Activated gamma-delta T cell (primary cell): ENCODE results near the gene TBC1D16.

Source experiments
- DNase-seq: peaks from one replicate; lab custom pipeline; 2025; lab: John Stamatoyannopoulos, UW

TBC1D16 gene

GRCh38 chr17:79989106-79989835, 46.4 kb downstream of the TBC1D16 start:
- DNase-seq: no peak

GRCh38 chr17:79988185-79988971, 47.3 kb downstream of the TBC1D16 start:
- DNase-seq: no peak

- no peak for DNase-seq
Measured at GRCh38 chr17:79987935-79988184, 47.8 kb downstream of the TBC1D16 start.

DNA sequence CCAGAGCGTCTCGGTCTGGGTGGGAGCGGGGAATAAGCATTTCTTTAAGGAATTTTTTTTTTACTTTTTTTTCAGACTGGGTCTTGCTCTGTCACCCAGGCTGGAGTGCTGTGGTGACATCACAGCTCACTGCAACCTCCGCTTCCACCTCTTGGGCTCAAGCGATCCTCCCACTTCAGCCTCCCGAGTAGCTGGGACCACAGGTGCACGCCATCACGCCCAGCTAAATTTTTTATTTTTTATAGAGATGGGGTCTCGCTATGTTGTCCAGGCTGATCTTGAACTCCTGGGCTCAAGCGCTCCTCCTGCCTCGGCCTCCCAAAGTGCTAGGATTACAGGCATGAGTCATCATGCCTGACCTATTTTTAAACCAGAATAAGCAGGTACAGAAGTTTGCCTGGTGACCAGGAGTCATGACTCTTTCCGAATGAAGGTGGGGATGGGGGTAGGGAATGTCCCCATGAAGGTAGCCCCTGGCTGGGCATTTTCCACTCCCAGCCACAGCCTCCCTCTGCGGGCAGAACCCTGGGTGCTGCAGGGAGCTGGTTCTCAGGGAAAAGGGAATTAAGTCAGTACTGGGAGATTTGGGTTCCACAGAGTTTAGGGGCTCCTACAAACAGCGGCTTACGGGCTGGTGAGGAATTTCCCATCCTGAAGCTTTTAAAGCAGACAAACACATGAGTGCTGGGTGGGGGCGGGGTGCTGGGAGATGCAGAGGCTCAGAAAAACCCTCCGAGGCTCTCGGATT, 48.3 kb downstream of the TBC1D16 start:
- DNase-seq: no peak

- DNase-seq: no peak
Measured at GRCh38 chr17:79986411-79987186, 49.1 kb downstream of the TBC1D16 start.

DNA sequence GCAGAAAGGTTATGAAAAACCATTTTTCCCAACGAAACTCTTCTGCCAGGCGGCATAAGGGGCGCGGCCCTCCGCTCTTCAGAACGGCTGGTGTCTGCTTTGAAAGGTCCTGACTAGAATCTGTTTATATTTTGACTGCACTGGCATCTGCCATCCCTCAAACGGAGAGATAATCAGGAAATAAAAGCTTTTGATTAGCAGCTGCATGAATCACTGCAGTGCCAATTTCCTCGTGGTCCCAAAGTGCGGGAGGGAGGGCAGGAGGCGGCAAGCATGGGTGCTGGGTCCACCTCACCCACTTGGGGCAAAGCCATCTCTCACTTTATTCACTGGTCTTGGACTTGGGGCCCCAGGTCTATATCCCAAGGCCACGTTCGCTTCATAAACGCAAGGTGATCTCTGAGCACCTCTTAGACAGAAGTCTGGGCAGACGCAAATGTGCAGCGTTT, 49.7 kb downstream of the TBC1D16 start:
- no peak for DNase-seq

GRCh38 chr17:79985361-79985942, 50.2 kb downstream of the TBC1D16 start:
- no peak for DNase-seq

GRCh38 chr17:79984877-79985276, 50.8 kb downstream of the TBC1D16 start:
- no peak for DNase-seq

DNA sequence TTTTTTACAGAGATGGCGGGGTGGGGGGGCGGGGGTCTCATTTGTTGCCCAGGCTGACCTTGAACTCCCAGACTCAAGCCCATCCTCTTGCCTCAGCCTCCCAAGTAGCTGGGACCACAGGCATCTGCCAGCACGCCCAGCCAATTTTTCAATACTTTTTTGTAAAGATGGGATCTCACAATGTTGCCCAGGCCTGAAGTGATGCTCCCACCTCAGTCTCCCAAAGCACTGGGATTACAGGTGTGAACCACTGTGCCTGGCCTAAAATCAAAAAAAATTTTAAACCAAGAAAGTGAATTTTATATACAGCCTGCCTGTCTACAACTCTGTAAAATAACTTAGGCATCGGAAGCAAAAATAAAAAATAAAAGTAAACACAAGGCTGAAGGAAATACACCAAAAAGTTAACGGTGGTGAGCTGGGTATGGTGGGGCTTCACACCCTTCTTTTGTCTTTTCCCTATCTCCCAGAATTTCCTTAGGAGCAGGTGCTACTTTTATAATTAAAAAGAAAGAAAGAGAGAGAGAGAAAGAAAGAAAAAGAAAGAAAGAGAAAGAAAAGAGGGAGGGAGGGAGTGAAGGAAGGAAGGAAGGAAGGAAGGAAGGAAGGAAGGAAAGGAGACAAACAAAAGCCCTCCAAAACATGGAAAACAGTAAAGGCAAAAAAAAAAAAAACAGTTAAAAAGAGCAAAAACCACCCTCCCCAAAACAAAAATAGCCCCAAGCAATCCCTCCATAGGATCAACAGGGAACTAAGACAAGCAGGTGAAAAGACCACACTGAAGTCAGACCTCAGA, 51.4 kb downstream of the TBC1D16 start:
- no peak for DNase-seq

DNA sequence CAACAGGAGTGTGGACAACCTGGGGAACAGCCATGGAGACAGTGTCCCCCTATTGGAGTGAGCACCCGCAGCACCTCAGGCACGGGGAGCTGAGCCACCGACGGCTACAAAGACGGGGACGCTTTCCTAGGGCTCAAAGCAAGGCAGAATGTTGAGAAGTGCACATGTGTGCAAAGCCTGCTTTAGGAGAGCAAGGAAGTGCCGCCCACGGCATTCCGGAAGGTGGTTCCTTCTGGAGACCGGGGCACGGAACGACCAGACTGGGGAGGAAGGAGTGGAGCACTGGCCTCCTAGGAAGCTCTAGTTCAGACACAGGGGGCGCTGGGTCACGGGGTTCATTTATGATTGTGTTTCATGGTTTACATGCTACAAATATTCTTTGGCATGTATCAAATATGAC, 52.2 kb downstream of the TBC1D16 start:
- DNase-seq: no peak

- DNase-seq: no peak
Measured at GRCh38 chr17:79982986-79983385, 52.7 kb downstream of the TBC1D16 start.

DNA sequence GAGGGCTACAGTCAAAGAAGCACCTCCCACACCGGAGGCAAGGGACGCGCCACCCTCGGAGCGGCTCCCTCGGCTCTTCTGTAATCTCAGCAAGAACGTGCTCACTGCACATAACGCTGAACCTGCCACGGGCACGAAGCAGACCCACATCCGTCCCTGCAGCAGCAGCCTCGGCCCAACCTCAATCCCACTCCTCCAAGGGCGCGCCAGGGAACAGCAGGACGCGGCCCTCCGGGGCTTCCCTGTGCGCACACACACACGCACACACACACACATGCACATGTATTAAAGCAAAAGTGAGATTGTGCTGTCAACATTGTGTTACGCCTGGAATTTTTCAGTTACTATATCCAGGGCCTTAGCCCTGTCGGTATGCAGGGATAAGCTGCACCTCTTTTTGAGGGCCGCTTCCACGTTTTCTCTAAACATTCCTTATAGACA, 54.0 kb downstream of the TBC1D16 start:
- DNase-seq: no peak

- DNase-seq: no peak
Measured at GRCh38 chr17:79981090-79981489, 54.6 kb downstream of the TBC1D16 start.

DNA sequence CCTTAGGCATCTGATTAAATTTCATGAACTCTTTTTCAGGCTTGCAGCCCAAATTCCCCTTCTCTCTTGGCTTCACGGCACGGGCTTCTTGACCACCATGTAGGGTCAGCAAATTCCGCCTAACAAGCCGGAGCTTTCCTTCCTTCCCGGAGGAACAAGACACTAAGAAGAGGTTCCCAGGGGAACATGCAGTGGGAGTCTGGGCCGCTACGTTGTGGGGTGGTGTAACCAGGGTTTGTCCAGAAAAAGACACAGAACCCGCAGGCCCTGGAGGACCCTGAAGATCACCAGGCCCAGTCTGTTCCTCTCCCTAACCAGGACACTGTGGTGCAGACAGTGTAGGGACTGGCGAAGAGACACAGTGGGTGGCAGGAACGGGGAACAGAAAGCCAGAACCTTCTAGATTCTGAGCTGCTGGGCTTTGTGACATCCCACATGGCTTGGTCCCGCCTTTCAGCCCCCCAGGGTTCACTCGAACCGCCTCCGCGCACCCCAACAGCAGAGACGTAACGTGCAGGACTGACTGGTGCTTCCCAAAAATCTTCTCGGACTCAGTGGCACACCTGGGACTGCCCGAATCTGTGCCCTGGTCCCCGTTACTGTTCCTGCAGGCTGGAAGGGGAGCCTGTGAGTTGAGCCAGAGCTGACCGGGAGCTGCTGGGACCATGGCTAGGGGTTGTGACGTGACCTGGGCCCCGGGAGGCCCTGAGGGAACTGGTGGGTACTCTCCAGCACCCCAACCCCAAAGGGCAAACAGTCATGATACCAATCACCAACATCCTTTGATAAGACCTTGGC, 55.2 kb downstream of the TBC1D16 start:
- no peak for DNase-seq

DNA sequence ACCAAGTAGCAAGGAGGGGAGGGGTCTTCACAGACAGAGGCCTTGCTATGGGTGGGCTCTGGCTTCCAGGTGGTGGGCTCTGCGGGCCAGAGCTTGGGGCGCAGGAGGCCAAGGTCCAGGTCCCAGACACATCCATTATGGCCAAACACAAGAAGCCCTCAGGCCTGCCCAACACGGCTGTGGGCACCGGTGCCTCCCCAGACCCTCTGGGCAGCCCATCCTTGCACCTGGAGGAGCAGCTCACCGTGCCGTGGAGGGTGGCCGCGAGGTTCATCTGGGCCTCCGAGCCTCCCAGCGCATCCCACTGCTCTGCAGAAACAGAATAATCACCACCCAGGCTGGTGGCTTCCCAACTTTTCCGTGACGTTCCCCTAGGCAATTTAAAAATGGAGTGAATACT, 55.9 kb downstream of the TBC1D16 start:
- no peak for DNase-seq

DNA sequence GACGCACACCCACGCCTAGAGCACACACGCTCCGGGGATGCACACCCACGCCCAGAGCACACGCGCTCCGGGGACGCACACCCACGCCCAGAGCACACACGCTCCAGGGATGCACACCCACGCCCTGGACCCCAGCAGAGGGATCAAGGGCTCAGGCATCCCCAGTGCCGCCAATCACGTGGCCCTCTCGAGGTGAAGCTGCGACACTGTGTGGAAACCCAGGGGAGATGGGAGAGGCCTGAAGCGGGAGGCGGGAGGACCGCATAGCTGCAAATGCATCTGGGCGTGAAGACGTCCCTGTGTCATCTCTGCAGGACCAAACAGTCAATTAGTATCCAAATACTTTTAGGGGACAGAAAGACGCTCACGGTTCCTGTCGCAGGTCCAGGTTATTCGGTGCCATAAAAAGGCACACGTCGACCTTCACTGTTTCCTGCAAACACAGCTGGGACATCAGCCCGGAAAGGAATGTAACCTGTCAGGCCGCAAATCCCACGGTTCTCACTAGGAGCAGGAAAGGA, 56.4 kb downstream of the TBC1D16 start:
- DNase-seq: no peak

DNA sequence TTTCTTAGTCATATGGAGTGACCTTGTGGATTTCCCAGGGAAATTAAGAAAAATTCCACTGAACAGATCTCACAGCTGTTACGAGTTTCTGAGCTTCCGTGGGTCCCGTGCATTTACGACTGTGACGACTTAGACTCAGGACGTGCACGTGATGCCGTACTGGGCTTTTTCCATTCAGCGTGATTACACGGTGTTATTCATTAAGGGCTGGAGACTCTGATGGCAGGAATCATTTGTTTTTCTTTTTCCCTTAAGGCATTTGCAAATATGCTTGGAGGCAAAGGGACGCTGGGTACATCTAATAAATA, 57.2 kb downstream of the TBC1D16 start:
- DNase-seq: no peak

- DNase-seq: no peak
Measured at GRCh38 chr17:79977708-79978547, 57.7 kb downstream of the TBC1D16 start.

DNA sequence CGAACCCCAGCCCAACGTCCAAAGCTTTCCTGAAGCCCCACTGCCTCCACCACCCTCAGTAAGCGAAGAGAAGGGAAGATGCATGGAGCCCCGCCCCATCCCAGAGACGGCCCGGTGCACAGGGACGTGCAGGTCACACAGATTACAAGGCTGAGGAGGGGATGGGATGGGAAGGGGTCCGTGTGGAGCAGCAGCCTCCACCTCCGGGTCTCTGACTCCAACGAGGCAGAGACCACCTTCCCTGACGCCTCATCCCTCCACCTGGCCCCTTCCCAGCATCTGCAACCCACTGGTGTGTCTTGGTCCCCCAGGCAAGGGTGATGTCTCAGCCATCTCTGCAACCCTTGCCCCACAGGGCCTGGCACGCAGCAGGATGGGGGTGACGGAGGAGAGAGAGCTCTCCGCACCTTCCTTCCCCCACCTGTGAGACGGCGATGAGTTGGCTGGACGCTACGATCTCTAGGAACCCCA, 58.5 kb downstream of the TBC1D16 start:
- no peak for DNase-seq
